A673 (cell line): ENCODE results near the gene LHX6.

Source experiments
- EZH2 ChIP-seq: fragments of 200-600 bp; sonication (generic); IDR thresholded peaks from 2 replicates; pipeline ENCODE4 v1.6.1; 2017; ENCODE audit warnings: borderline replicate concordance, low read depth, mild to moderate bottlenecking, mixed read lengths, antibody characterized with exemption, low read length; ENCODE audit not compliant: poor library complexity, severe bottlenecking
- TF ChIP-seq, protein P1 (sequence below): fragments of 300-800, 200-600 bp; sonication (generic); conservative IDR thresholded peaks from 2 replicates; pipeline ENCODE4 v1.5.1; 2017; ENCODE audit warnings: low read depth, mild to moderate bottlenecking, antibody characterized with exemption, low read length, moderate library complexity, mixed read lengths

DNA sequence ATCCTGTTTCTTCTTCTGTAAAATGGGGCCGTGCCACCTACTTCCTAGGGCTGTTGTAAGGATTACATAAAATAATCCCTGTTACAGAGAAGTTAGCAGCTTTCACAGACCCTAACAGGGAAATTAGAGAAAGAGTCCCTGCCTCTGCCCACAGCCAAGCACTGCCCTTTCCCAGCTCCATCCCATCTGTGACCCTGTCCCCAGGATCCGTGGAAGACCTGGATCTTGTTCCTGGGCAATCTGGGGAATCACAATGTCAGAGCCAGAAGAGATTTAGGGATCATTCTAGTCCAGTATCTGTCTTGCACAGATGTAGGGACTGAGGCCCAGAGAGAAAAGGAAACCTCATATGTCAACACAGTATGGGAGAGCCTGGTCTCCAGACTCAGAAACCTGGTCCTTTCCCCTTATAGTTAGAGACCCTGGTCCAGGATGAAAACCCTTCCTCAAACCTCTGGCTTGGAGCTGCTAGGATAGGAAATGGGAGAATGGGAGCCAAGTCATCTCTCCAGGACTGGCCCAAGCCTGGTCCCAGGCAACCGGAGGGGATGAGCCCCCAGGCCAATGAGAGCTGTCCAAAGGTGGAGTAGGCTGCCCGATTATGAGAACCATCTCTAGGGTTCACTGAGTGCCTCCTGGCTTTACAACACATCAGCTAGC, 12.5 kb downstream of the LHX6 start:
- TF ChIP-seq, protein P1, sequence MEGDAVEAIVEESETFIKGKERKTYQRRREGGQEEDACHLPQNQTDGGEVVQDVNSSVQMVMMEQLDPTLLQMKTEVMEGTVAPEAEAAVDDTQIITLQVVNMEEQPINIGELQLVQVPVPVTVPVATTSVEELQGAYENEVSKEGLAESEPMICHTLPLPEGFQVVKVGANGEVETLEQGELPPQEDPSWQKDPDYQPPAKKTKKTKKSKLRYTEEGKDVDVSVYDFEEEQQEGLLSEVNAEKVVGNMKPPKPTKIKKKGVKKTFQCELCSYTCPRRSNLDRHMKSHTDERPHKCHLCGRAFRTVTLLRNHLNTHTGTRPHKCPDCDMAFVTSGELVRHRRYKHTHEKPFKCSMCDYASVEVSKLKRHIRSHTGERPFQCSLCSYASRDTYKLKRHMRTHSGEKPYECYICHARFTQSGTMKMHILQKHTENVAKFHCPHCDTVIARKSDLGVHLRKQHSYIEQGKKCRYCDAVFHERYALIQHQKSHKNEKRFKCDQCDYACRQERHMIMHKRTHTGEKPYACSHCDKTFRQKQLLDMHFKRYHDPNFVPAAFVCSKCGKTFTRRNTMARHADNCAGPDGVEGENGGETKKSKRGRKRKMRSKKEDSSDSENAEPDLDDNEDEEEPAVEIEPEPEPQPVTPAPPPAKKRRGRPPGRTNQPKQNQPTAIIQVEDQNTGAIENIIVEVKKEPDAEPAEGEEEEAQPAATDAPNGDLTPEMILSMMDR: no peak
- TF ChIP-seq EZH2: no peak
